ENCODE results near the gene TNS1.

TNS1 gene

GRCh38 chr2:217906798-217907197 is 96.0 kb downstream of the TNS1 start:
- no peak for TF ChIP-seq CTCF (IDR thresholded peaks at IDR 0.05; ENCODE audit: low read depth, low read length)
- H3K4me3 ChIP-seq (ENCODE audit: low read depth, low read length), result no peak overlapping the region

- TF ChIP-seq CTCF (IDR thresholded peaks at IDR 0.05; ENCODE audit: low read depth, low read length), result no peak
- no peak overlapping the region for H3K4me3 ChIP-seq (ENCODE audit: low read depth, low read length)
Observed at GRCh38 chr2:217905896-217906295, 96.9 kb downstream of the TNS1 start.

GRCh38 chr2:217905395-217905794 is 97.4 kb downstream of the TNS1 start:
- no peak for TF ChIP-seq CTCF (IDR thresholded peaks at IDR 0.05; ENCODE audit: low read depth, low read length)
- no peak overlapping the region for H3K4me3 ChIP-seq (ENCODE audit: low read depth, low read length)

- no peak for TF ChIP-seq CTCF (IDR thresholded peaks at IDR 0.05; ENCODE audit: low read depth, low read length)
Observed at GRCh38 chr2:217904614-217904965, 98.2 kb downstream of the TNS1 start.

GRCh38 chr2:217903859-217904613 is 98.8 kb downstream of the TNS1 start:
- TF ChIP-seq CTCF (IDR thresholded peaks at IDR 0.05; ENCODE audit: low read depth, low read length), result no peak
- H3K4me3 ChIP-seq (ENCODE audit: low read depth, low read length), result no peak overlapping the region

More at GRCh38 chr2:217904614-217904965, 98.2 kb downstream of the TNS1 start:
- H3K4me3 ChIP-seq (ENCODE audit: low read depth, low read length), result no peak overlapping the region

GRCh38 chr2:217903142-217903858 is 99.5 kb downstream of the TNS1 start:
- TF ChIP-seq CTCF (IDR thresholded peaks at IDR 0.05; ENCODE audit: low read depth, low read length), result no peak
- no peak overlapping the region for H3K4me3 ChIP-seq (ENCODE audit: low read depth, low read length)
